H1 (cell line): ENCODE data around the gene TRIM46. TPM values are rescaled to one million over a fixed set of nuclear protein-coding genes. Genes with fewer than 3 reads are reported as not detected.

Experiments used
- CTCF ChIA-PET: fragments of 300-600 bp; sonication (Branson Sonifier 250); formaldehyde crosslinking; loops from one replicate; lab custom pipeline; 2021; ENCODE audit not compliant: partially characterized antibody; lab: Charles Lee
- POLR2A ChIA-PET: fragments of 300-600 bp; sonication (Branson Sonifier 250); formaldehyde crosslinking; loops from one replicate; lab custom pipeline; 2021; ENCODE audit warnings: inconsistent platforms; ENCODE audit not compliant: partially characterized antibody; lab: Charles Lee
- DNase-seq, 2 experiments: peaks; one replicate each; pipeline versions ENCODE4 v3.0.0 to v3.0.0-alpha.2; 2010 to 2022; ENCODE audit warnings: low spot score in 2 of 2, low read depth in 1 of 2, mixed read lengths in 1 of 2
- FAIRE-seq: peaks from 2 replicates; lab custom pipeline; 2011; peaks lifted over from hg19 to GRCh38; lab: Jason Lieb, UNC
- H2AFZ ChIP-seq: 2 replicates; pipeline ENCODE4 v1.8.1; 2012; ENCODE audit warnings: low read length, inconsistent platforms
- H2AK5ac ChIP-seq: 2 replicates; pipeline ENCODE4 v1.6.1; 2013; ENCODE audit warnings: low read depth, low read length
- H2BK120ac ChIP-seq: replicated peaks from 2 replicates; pipeline ENCODE3; 2013; ENCODE audit warnings: low read depth, low read length, inconsistent platforms
- H2BK12ac ChIP-seq: 2 replicates; pipeline ENCODE4 v1.6.1; 2013; ENCODE audit warnings: low read depth, low read length
- H2BK15ac ChIP-seq: 2 replicates; pipeline ENCODE4 v1.6.1; 2013; ENCODE audit warnings: low read length
- H2BK20ac ChIP-seq: 2 replicates; pipeline ENCODE4 v1.6.1; 2013; ENCODE audit warnings: low read length
- H2BK5ac ChIP-seq: 2 replicates; pipeline ENCODE4 v1.6.1; 2013; ENCODE audit warnings: low read depth, low read length
- H3K14ac ChIP-seq: 2 replicates; pipeline ENCODE4 v1.6.1; 2013; ENCODE audit warnings: inconsistent platforms; ENCODE audit not compliant: insufficient read length
- H3K18ac ChIP-seq: 2 replicates; pipeline ENCODE4 v1.6.1; 2013; ENCODE audit warnings: low read length; ENCODE audit errors: extremely low read depth
- H3K23ac ChIP-seq: 2 replicates; pipeline ENCODE4 v1.6.1; 2013; ENCODE audit warnings: inconsistent platforms; ENCODE audit not compliant: insufficient read length
- H3K23me2 ChIP-seq: 2 replicates; pipeline ENCODE4 v1.6.1; 2013; ENCODE audit warnings: low read depth, low read length
- H3K27ac ChIP-seq: 2 replicates; pipeline ENCODE4 v1.6.1; 2011; ENCODE audit warnings: low read depth, low read length, inconsistent platforms
- H3K27me3 ChIP-seq, 4 experiments: replicated peaks in 1 of 4; 1 replicate in 1 of 4; 2 replicates in 3 of 4; pipeline versions ENCODE4 v1.6.1 to v1.8.1; 2011 to 2013; ENCODE audit warnings: low read length in 3 of 4, mild to moderate bottlenecking in 3 of 4, inconsistent platforms in 2 of 4, mixed read lengths in 2 of 4, moderate library complexity in 1 of 4; ENCODE audit not compliant: control insufficient read depth in 3 of 4, insufficient read depth in 3 of 4; ENCODE audit errors: extremely low read depth in 1 of 4
- H3K36me3 ChIP-seq, 4 experiments: 2 replicates each; pipeline versions ENCODE4 v1.6.1 to v1.8.1; 2011 to 2013; ENCODE audit warnings: mild to moderate bottlenecking in 4 of 4, low read length in 3 of 4, moderate library complexity in 2 of 4, control low read depth in 1 of 4, inconsistent platforms in 1 of 4; ENCODE audit not compliant: insufficient read depth in 4 of 4, control insufficient read depth in 2 of 4
- H3K4ac ChIP-seq: replicated peaks from 2 replicates; pipeline ENCODE3; 2013; ENCODE audit warnings: low read length, low read depth, mixed read lengths, inconsistent platforms; ENCODE audit not compliant: insufficient read length
- H3K4me1 ChIP-seq, 4 experiments: replicated peaks in 1 of 4; 1 replicate in 1 of 4; 2 replicates in 3 of 4; pipeline versions ENCODE4 v1.6.1 to v1.8.1; 2011 to 2013; ENCODE audit warnings: low read length in 3 of 4, inconsistent platforms in 2 of 4, mixed read lengths in 1 of 4; ENCODE audit not compliant: insufficient read depth in 4 of 4, control insufficient read depth in 3 of 4
- H3K4me2 ChIP-seq, 2 experiments: 2 replicates each; pipeline versions ENCODE4 v1.6.1 to v1.8.1; 2011 to 2013; ENCODE audit warnings: low read depth in 2 of 2, low read length in 2 of 2, control low read depth in 1 of 2, inconsistent platforms in 1 of 2, mild to moderate bottlenecking in 1 of 2; ENCODE audit not compliant: insufficient read depth in 1 of 2
- H3K4me3 ChIP-seq, 4 experiments: fragments of 200-600, 300-600 bp in 1 of 4; sonication (generic), shearing (Covaris generic), sonication (Bioruptor Twin) in 1 of 4; 2 replicates each; pipeline versions ENCODE4 v1.5.1 to v1.8.1; 2011 to 2016; ENCODE audit warnings: low read length in 4 of 4, low read depth in 3 of 4, control low read depth in 2 of 4, inconsistent platforms in 2 of 4, mild to moderate bottlenecking in 2 of 4, mixed read lengths in 1 of 4, moderate library complexity in 1 of 4; ENCODE audit not compliant: insufficient read depth in 2 of 4; ENCODE audit errors: extremely low read depth in 1 of 4
- H3K56ac ChIP-seq: replicated peaks from 2 replicates; pipeline ENCODE3; 2013; ENCODE audit warnings: low read depth, mild to moderate bottlenecking, mixed read lengths, low read length, inconsistent platforms; ENCODE audit not compliant: insufficient read length
- H3K79me1 ChIP-seq: 2 replicates; pipeline ENCODE4 v1.6.1; 2013; ENCODE audit warnings: low read depth, low read length, control low read depth
- H3K79me2 ChIP-seq, 2 experiments: 2 replicates each; pipeline versions ENCODE4 v1.6.1 to v1.8.1; 2012 to 2013; ENCODE audit warnings: low read length in 2 of 2, mild to moderate bottlenecking in 2 of 2, inconsistent platforms in 1 of 2; ENCODE audit not compliant: insufficient read depth in 2 of 2, control insufficient read depth in 1 of 2
- H3K9ac ChIP-seq, 4 experiments: replicated peaks in 1 of 4; 1 replicate in 1 of 4; 2 replicates in 3 of 4; pipeline versions ENCODE4 v1.6.1 to v1.8.1; 2011 to 2013; ENCODE audit warnings: low read depth in 3 of 4, low read length in 3 of 4, control low read depth in 2 of 4, mild to moderate bottlenecking in 2 of 4, moderate library complexity in 2 of 4, inconsistent platforms in 1 of 4; ENCODE audit errors: extremely low read depth in 1 of 4
- H3K9me3 ChIP-seq, 2 experiments: 2 replicates each; pipeline versions ENCODE4 v1.6.1 to v1.8.1; 2012 to 2013; ENCODE audit warnings: mild to moderate bottlenecking in 2 of 2, moderate library complexity in 2 of 2, control low read depth in 1 of 2, inconsistent platforms in 1 of 2, low read depth in 1 of 2, low read length in 1 of 2, mixed read lengths in 1 of 2; ENCODE audit not compliant: insufficient read depth in 2 of 2
- H4K20me1 ChIP-seq, 2 experiments: replicated peaks in 1 of 2; 2 replicates each; pipeline versions ENCODE3 to v1.8.1; 2011 to 2013; ENCODE audit warnings: inconsistent platforms in 2 of 2, low read length in 2 of 2, mild to moderate bottlenecking in 1 of 2; ENCODE audit not compliant: insufficient read depth in 2 of 2, control insufficient read depth in 1 of 2
- H4K5ac ChIP-seq: 2 replicates; pipeline ENCODE4 v1.6.1; 2013; ENCODE audit warnings: low read length, low read depth, mixed read lengths, inconsistent platforms; ENCODE audit not compliant: insufficient read length
- H4K8ac ChIP-seq: 2 replicates; pipeline ENCODE4 v1.8.0; 2013; ENCODE audit warnings: mild to moderate bottlenecking, moderate library complexity, low read length, inconsistent platforms; ENCODE audit not compliant: insufficient read depth; ENCODE audit errors: extremely low read depth
- H4K91ac ChIP-seq: replicated peaks from 2 replicates; pipeline ENCODE3; 2013; ENCODE audit warnings: low read length, mixed read lengths, inconsistent platforms; ENCODE audit not compliant: insufficient read length
- CTBP2 ChIP-seq: IDR thresholded peaks from 2 replicates; pipeline ENCODE4 v1.7.0; 2011; ENCODE audit warnings: borderline replicate concordance, mild to moderate bottlenecking, moderate library complexity, mixed read lengths, low read length; ENCODE audit not compliant: insufficient read depth, insufficient read length
- GTF2F1 ChIP-seq: IDR thresholded peaks from 2 replicates; pipeline ENCODE4 v1.6.1; 2012; ENCODE audit warnings: low read depth, low read length, improper control_type of control experiment, borderline replicate concordance
- JUN ChIP-seq: IDR thresholded peaks from 2 replicates; pipeline ENCODE4 v1.6.1; 2011; ENCODE audit warnings: low read depth, mild to moderate bottlenecking, improper control_type of control experiment, low read length
- KDM5A ChIP-seq: fragments of 200-600 bp; IDR thresholded peaks from 2 replicates; pipeline ENCODE4 v1.7.1; 2012; ENCODE audit warnings: mild to moderate bottlenecking, low read length, inconsistent platforms, mixed read lengths
- NRF1 ChIP-seq: IDR thresholded peaks from 2 replicates; pipeline ENCODE4 v1.6.1; 2011; ENCODE audit warnings: mild to moderate bottlenecking, low read depth, low read length, improper control_type of control experiment
- POLR2AphosphoS5 ChIP-seq: IDR thresholded peaks from 2 replicates; pipeline ENCODE4 v1.6.1; 2011; ENCODE audit warnings: low read depth, low read length
- RXRA ChIP-seq: IDR thresholded peaks from 2 replicates; pipeline ENCODE4 v1.6.1; 2011; ENCODE audit warnings: low read depth, mild to moderate bottlenecking, low read length, moderate library complexity; ENCODE audit not compliant: insufficient read depth
- SRF ChIP-seq: IDR thresholded peaks from 2 replicates; pipeline ENCODE4 v1.6.1; 2011; ENCODE audit warnings: mild to moderate bottlenecking, low read depth, low read length, moderate library complexity
- TCF12 ChIP-seq: IDR thresholded peaks from 2 replicates; pipeline ENCODE4 v1.6.1; 2011; ENCODE audit warnings: low read depth, mild to moderate bottlenecking, low read length
- ZNF274 ChIP-seq: IDR thresholded peaks from 2 replicates; pipeline ENCODE4 v1.7.0; 2012; ENCODE audit warnings: low read length, borderline replicate concordance; ENCODE audit errors: extremely low read depth
- WGBS, 2 experiments: shearing (Covaris generic) in 1 of 2; methylation state at CpG; one replicate each; pipeline versions ENCODE4 v1.1.6 to v1.1.7; 2013 to 2015; ENCODE audit warnings: low lambda C conversion rate in 2 of 2, mixed read lengths in 2 of 2, inconsistent platforms in 1 of 2, low coverage in 1 of 2, missing lambda C conversion rate in 1 of 2; ENCODE audit not compliant: insufficient replicate concordance in 2 of 2, insufficient coverage in 1 of 2, insufficient read length in 1 of 2; ENCODE audit errors: extremely low coverage in 1 of 2, missing lambda C conversion rate in 1 of 2; 5-methylcytosine and 5-hydroxymethylcytosine counted together
- polyA plus RNA-seq, 7 experiments: library from polyadenylated mRNA; depleted of rRNA in 3 of 7; stranded (reverse) in 5 of 7; unstranded in 2 of 7; fragments of >200 nt in 5 of 7; fragments of 200-250 nt in 2 of 7; gene quantifications; 1 replicate in 5 of 7; 2 replicates in 1 of 7; 4 replicates in 1 of 7; pipeline versions ENCODE4 v1.2.1 to v1.2.3, GENCODE V29; 2011 to 2013; ENCODE audit warnings: missing spikeins in 2 of 7, mixed read lengths in 2 of 7
- total RNA-seq: library from RNA; stranded (reverse); fragmentation: NEBNext Ultra II Directional; extraction: Animal tissue kit (Norgen Biotek cat#: 25700); gene quantifications from 2 replicates; pipeline ENCODE4 v1.2.1, GENCODE V29; 2021
- TF ChIP-seq, protein P1 (sequence below): IDR thresholded peaks from 2 replicates; pipeline ENCODE4 v1.6.1; 2011; ENCODE audit warnings: low read length, improper control_type of control experiment

Gene TRIM46
- total and polyA plus RNA-seq, 2 of the 8 experiments (the other 6 are each of a cell fraction or from before 2014, with no cell fraction given): 15.5 to 21.6 TPM

DNA sequence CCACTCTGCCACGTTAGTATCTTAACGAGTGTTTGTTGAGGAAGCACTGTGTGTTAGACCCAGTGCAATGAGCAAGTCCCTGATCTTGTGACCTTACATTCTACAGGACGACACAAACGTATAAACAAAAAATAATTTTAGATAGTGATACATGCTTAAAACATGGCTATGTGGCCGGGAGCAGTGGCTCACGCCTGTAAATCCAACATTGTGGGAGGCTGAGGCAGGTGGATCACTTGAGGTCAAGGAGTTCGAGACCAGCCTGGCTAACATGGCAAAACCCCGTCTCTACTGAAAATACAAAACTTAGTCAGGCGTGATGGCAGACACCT is 54.4 kb downstream of the TRIM46 start:
- H2AFZ ChIP-seq: peak overlapping the region; percentile 28; the same call in 1 of the 2 replicates

More for the DNA sequence above, 54.4 kb downstream of the TRIM46 start:
- peak overlapping the region in 3 of 4 experiments; percentile 88 to 95 (median 91); a peak in 6 of 7 replicates for H3K9ac ChIP-seq
- peaks cover 0 to 14% (median 4%) of the 10 kb centered on the region in 4 experiments; a peak in 5 of 7 replicates for H3K4me1 ChIP-seq
- peak overlapping the region; percentile 49 for H2BK120ac ChIP-seq
- H2BK20ac ChIP-seq: no peak overlapping the region
- H3K27me3 ChIP-seq: peaks cover 0 to 2% (median 0%) of the 10 kb centered on the region in 4 experiments; a peak in 1 of 7 replicates
- ChIA-PET CTCF (interaction anchor here (0.8 to 7.2 kb wide), 9 partner anchors 9 to 143 kb away, joined by 3 to 62 read pairs (median 4); partner anchors contain the start of genes MTX1 and THBS3), POLR2A (interaction anchor here (0.7 to 11.9 kb wide), 12 partner anchors 9 to 86 kb away, joined by 3 to 235 read pairs (median 6); partner anchors contain the start of genes MTX1, SCAMP3 and THBS3)
- peak overlapping the region; percentile 47 for H3K4ac ChIP-seq
- 60% methylated on average over 9 of the region's 9 CpGs; no CpG with 5 or more reads in 1 of the 2 experiments for WGBS, 2 experiments
- H2BK5ac ChIP-seq: peak overlapping the region; percentile 72
- H3K18ac ChIP-seq: peak overlapping the region; percentile 80
- H2BK15ac ChIP-seq: peak overlapping the region; percentile 21
- peak overlapping the region; percentile 98 for H4K5ac ChIP-seq
- no peaks in the 10 kb centered on the region for H3K79me1 ChIP-seq
- no peaks in the 10 kb centered on the region for H3K9me3 ChIP-seq
- H4K91ac ChIP-seq: peak overlapping the region; percentile 17
- peaks cover 0 to 3% (median 0%) of the 10 kb centered on the region in 4 experiments; a peak in 1 of 8 replicates for H3K36me3 ChIP-seq
- peak overlapping the region; percentile 84; the same call in 1 of the 2 replicates for H2AK5ac ChIP-seq
- H4K20me1 ChIP-seq: peaks cover 0 to 2% of the 10 kb centered on the region in 2 experiments
- peak overlapping the region; percentile 73 to 75 for H3K4me2 ChIP-seq
- FAIRE-seq: no peak
- DNase-seq: no peak
- H3K79me2 ChIP-seq: peaks cover 0 to 9% of the 10 kb centered on the region in 2 experiments; a peak in 1 of 4 replicates
- peak overlapping the region; percentile 48 to 83 (median 59); a peak in 7 of 8 replicates for H3K4me3 ChIP-seq
- peak overlapping the region; percentile 91 for H3K27ac ChIP-seq
- H3K23ac ChIP-seq: no peak overlapping the region
- 0 out of 2 replicates have a peak, but pooled peaks cover 10% of the 10 kb centered on the region for H3K23me2 ChIP-seq
- no peak for TF ChIP-seq NRF1
- TF ChIP-seq SRF: no peak
- TF ChIP-seq CTBP2: no peak
- TF ChIP-seq JUN: no peak
- no peak for TF ChIP-seq RXRA
- TF ChIP-seq GTF2F1: no peak
- TF ChIP-seq TCF12: no peak
- TF ChIP-seq POLR2AphosphoS5: no peak
- TF ChIP-seq, protein P1, sequence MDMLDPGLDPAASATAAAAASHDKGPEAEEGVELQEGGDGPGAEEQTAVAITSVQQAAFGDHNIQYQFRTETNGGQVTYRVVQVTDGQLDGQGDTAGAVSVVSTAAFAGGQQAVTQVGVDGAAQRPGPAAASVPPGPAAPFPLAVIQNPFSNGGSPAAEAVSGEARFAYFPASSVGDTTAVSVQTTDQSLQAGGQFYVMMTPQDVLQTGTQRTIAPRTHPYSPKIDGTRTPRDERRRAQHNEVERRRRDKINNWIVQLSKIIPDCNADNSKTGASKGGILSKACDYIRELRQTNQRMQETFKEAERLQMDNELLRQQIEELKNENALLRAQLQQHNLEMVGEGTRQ: no peak
- no peak for TF ChIP-seq KDM5A
- TF ChIP-seq ZNF274: no peak
- H3K56ac ChIP-seq: no peak overlapping the region
- H4K8ac ChIP-seq: no peak overlapping the region; the same call in 1 of the 2 replicates
- peak overlapping the region; percentile 56; the same call in 1 of the 2 replicates for H2BK12ac ChIP-seq
- H3K14ac ChIP-seq: no peak overlapping the region
